ENCODE measurements around the gene FAM98C. TPM values are rescaled to one million over a fixed set of nuclear protein-coding genes. Genes with fewer than 3 reads are reported as not detected.

FAM98C gene
- total and polyA plus RNA-seq, 2 of the 13 experiments (the other 11 are each of a cell fraction or from before 2014, with no cell fraction given): 10.0 to 11.5 TPM

GRCh38 chr19:38457690-38458405 lies 55.0 kb downstream of the FAM98C start:
- BruUV-seq (replicated peaks): no TSS peak
- H3K9ac ChIP-seq (ENCODE audit: insufficient read depth, low read depth, low read length): no peak overlapping the region
- TF ChIP-seq EHMT2 (IDR thresholded peaks at IDR 0.05; ENCODE audit: borderline replicate concordance, low read depth, low read length): no peak
- TF ChIP-seq ZNF772 (CRISPR knock-in tag; IDR thresholded peaks at IDR 0.05): no peak
- TF ChIP-seq BORCS8-MEF2B (CRISPR knock-in tag; IDR thresholded peaks at IDR 0.05): no peak
- in situ Hi-C loops (cut with HindIII; ENCODE audit: extremely low pct_ligation_motif_present, low pct_unique_long_range_greater_than_20kb) (no loop called here), intact Hi-C loops (cut with micrococcal nuclease; ENCODE audit: unreplicated experiment) (no loop called here)
- CTCF ChIA-PET (ENCODE audit: low intra/inter-chr PET ratio, low total read pairs): no interaction called here
- no peaks in the 10 kb centered on the region for H3K27me3 ChIP-seq (ENCODE audit: control insufficient read depth in 1 of 2, insufficient read depth in 2 of 2, low read length in 2 of 2)
- no peaks in the 10 kb centered on the region for H3K9me3 ChIP-seq (ENCODE audit: low read length)
- 61% methylated on average over 7 of the region's 15 CpGs for WGBS (ENCODE audit: low lambda C conversion rate)
- FAIRE-seq (no peak), DNase-seq (ENCODE audit: low spot score) (no peak), ATAC-seq (no peak)
- H3K36me3 ChIP-seq (replicated peaks in 1 of 2; ENCODE audit: control insufficient read depth in 1 of 2, insufficient read depth in 2 of 2, low read length in 2 of 2): no peaks in the 10 kb centered on the region
- POLR2A ChIA-PET: no interaction called here
- no peak overlapping the region for H3K4me2 ChIP-seq (ENCODE audit: low read depth, low read length)
- H3K4me1 ChIP-seq (ENCODE audit: insufficient read depth, low read length): no peaks in the 10 kb centered on the region
- H3K27ac ChIP-seq (ENCODE audit: extremely low read length, insufficient read depth, low read length): no peak overlapping the region
- no peak overlapping the region for H2AFZ ChIP-seq (ENCODE audit: low read length)
- no peaks in the 10 kb centered on the region for H3K79me2 ChIP-seq (ENCODE audit: insufficient read depth, low read length)
- no peak overlapping the region for H3K4me3 ChIP-seq (replicated peaks in 1 of 3; ENCODE audit: insufficient read depth in 1 of 3, low read depth in 2 of 3, low read length in 3 of 3)
- no peaks in the 10 kb centered on the region for H4K20me1 ChIP-seq (ENCODE audit: insufficient read depth, low read length)

Other genes with a start within 250 kb of the FAM98C start
- 1.7 and 3.2 TPM in 2 replicates for gene DPF1, start 178.9 kb upstream of the FAM98C start, total RNA-seq (2016; rRNA removed; fragmentation: Illumina TruSeq; extraction: Trizol)
- gene DPF1, start 178.9 kb upstream of the FAM98C start, polyA plus RNA-seq (2011; rRNA removed): 1.0 and 1.3 TPM in 2 replicates
- not detected in 2 replicates for gene PPP1R14A, start 146.7 kb upstream of the FAM98C start, total RNA-seq (2016; rRNA removed; fragmentation: Illumina TruSeq; extraction: Trizol)
- gene PPP1R14A, start 146.7 kb upstream of the FAM98C start, polyA plus RNA-seq (2011; rRNA removed): not detected in 2 replicates
- 0.24 and 0.31 TPM in 2 replicates for gene SPINT2, start 138.5 kb upstream of the FAM98C start, total RNA-seq (2016; rRNA removed; fragmentation: Illumina TruSeq; extraction: Trizol)
- 0.77 and 0.97 TPM in 2 replicates for gene SPINT2, start 138.5 kb upstream of the FAM98C start, polyA plus RNA-seq (2011; rRNA removed)
- 2.8 and 3.3 TPM in 2 replicates for gene C19orf33, start 98.8 kb upstream of the FAM98C start, total RNA-seq (2016; rRNA removed; fragmentation: Illumina TruSeq; extraction: Trizol)
- gene C19orf33, start 98.8 kb upstream of the FAM98C start, polyA plus RNA-seq (2011; rRNA removed): 2.5 and 3.2 TPM in 2 replicates
- gene YIF1B, start 87.1 kb upstream of the FAM98C start, total RNA-seq (2016; rRNA removed; fragmentation: Illumina TruSeq; extraction: Trizol): 22.1 and 41.4 TPM in 2 replicates
- gene YIF1B, start 87.1 kb upstream of the FAM98C start, polyA plus RNA-seq (2011; rRNA removed): 85.2 and 95.6 TPM in 2 replicates
- gene KCNK6, start 83.2 kb upstream of the FAM98C start, total RNA-seq (2016; rRNA removed; fragmentation: Illumina TruSeq; extraction: Trizol): not detected in 2 replicates
- 0.03 TPM in 2 replicates for gene KCNK6, start 83.2 kb upstream of the FAM98C start, polyA plus RNA-seq (2011; rRNA removed)
- gene CATSPERG, start 67.3 kb upstream of the FAM98C start, total RNA-seq (2016; rRNA removed; fragmentation: Illumina TruSeq; extraction: Trizol): 0.21 and 1.0 TPM in 2 replicates
- 0.55 and 0.86 TPM in 2 replicates for gene CATSPERG, start 67.3 kb upstream of the FAM98C start, polyA plus RNA-seq (2011; rRNA removed)
- 162 and 182 TPM in 2 replicates for gene PSMD8, start 28.5 kb upstream of the FAM98C start, total RNA-seq (2016; rRNA removed; fragmentation: Illumina TruSeq; extraction: Trizol)
- 296 and 301 TPM in 2 replicates for gene PSMD8, start 28.5 kb upstream of the FAM98C start, polyA plus RNA-seq (2011; rRNA removed)
- not detected in 2 replicates for gene GGN, start 15.1 kb upstream of the FAM98C start, total RNA-seq (2016; rRNA removed; fragmentation: Illumina TruSeq; extraction: Trizol)
- gene GGN, start 15.1 kb upstream of the FAM98C start, polyA plus RNA-seq (2011; rRNA removed): 0.07 TPM in 1 of 2 replicates, not detected in the other
- gene SPRED3, start 14.4 kb upstream of the FAM98C start, total RNA-seq (2016; rRNA removed; fragmentation: Illumina TruSeq; extraction: Trizol): 0.06 and 0.15 TPM in 2 replicates
- 0.17 and 0.54 TPM in 2 replicates for gene SPRED3, start 14.4 kb upstream of the FAM98C start, polyA plus RNA-seq (2011; rRNA removed)
- gene RASGRP4, start 23.1 kb downstream of the FAM98C start, total RNA-seq (2016; rRNA removed; fragmentation: Illumina TruSeq; extraction: Trizol): not detected in 2 replicates
- not detected in 2 replicates for gene RASGRP4, start 23.1 kb downstream of the FAM98C start, polyA plus RNA-seq (2011; rRNA removed)
- gene RYR1, start 30.6 kb downstream of the FAM98C start, total RNA-seq (2016; rRNA removed; fragmentation: Illumina TruSeq; extraction: Trizol): not detected in 2 replicates
- gene RYR1, start 30.6 kb downstream of the FAM98C start, polyA plus RNA-seq (2011; rRNA removed): 0.03 and 0.14 TPM in 2 replicates
- gene MAP4K1, start 214.9 kb downstream of the FAM98C start, total RNA-seq (2016; rRNA removed; fragmentation: Illumina TruSeq; extraction: Trizol): 0.89 TPM in 1 of 2 replicates, not detected in the other
- gene MAP4K1, start 214.9 kb downstream of the FAM98C start, polyA plus RNA-seq (2011; rRNA removed): 0.24 and 0.35 TPM in 2 replicates
- 258 and 351 TPM in 2 replicates for gene EIF3K, start 216.1 kb downstream of the FAM98C start, total RNA-seq (2016; rRNA removed; fragmentation: Illumina TruSeq; extraction: Trizol)
- 179 and 230 TPM in 2 replicates for gene EIF3K, start 216.1 kb downstream of the FAM98C start, polyA plus RNA-seq (2011; rRNA removed)
- gene ACTN4, start 244.6 kb downstream of the FAM98C start, total RNA-seq (2016; rRNA removed; fragmentation: Illumina TruSeq; extraction: Trizol): 167 and 192 TPM in 2 replicates
- 171 and 223 TPM in 2 replicates for gene ACTN4, start 244.6 kb downstream of the FAM98C start, polyA plus RNA-seq (2011; rRNA removed)